ENCODE results near the gene ZNF575. TPM values are rescaled to one million over a fixed set of nuclear protein-coding genes. Genes with fewer than 3 reads are reported as not detected.

ZNF575 gene
- total and polyA plus RNA-seq, 2 donors from 2014 or later: 2.8 to 3.1 TPM

DNA sequence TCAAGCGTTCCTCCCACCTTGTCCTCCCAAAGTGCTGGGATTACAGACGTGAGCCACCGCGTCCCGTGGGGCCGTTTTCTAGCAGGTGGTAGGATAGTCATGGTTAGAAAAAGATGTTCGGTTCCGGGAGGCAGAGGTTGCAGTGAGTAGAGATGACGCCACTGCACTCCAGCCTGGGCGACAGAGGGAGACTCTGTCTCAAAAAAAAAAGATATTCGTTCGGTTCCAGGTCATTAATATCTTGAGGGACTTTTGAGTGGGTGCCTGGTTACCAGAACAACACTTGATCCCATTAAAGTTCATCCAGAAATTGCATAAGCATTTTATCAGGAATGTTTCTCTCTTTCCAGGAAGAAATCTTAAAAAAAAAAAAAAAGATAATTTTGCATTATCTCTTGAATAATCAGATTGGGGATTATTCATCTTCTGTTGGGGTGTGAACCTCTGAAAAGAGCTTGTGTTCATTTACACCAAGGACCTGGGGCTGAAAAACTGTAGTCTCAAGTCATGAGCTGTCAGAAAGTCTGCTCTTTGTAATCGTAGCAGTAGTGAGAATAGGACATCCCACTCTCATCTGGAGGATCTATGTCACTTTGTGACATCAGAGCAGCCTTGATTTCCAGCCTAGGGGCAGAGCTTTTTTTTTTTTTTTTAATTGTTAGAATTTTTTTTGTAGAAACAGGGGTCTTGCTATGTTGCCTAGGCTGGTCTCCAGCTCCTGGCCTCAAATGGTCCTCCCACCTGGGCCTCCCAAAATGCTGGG lies 4.9 kb upstream of the ZNF575 start:
- Histone ChIP-seq H3K4me3 (ENCODE audit: low read length in 3 of 3) (no peak overlapping the region), H3K27ac (ENCODE audit: low read depth in 2 of 2, low read length in 2 of 2) (peak overlapping the region in 1 of 2 donors; percentile 24), H3K9ac (ENCODE audit: low read length in 3 of 3) (no peak overlapping the region), H3K36me3 (ENCODE audit: control insufficient read depth in 2 of 3, insufficient read depth in 3 of 3, low read length in 3 of 3) (no peaks in the 10 kb centered on the region), H3K27me3 (ENCODE audit: control insufficient read depth, insufficient read depth, low read length) (no peaks in the 10 kb centered on the region), H3K4me1 (ENCODE audit: control insufficient read depth in 2 of 3, insufficient read depth in 2 of 3, low read depth in 1 of 3, low read length in 3 of 3) (peaks cover 0 to 19% (median 16%) of the 10 kb centered on the region in 3 donors), H3K9me3 (ENCODE audit: control insufficient read depth in 2 of 3, insufficient read depth in 1 of 3, low read length in 3 of 3) (no peaks in the 10 kb centered on the region)
- intact Hi-C loops (cut with DNase I): no loop called here
- TF ChIP-seq, protein P1, sequence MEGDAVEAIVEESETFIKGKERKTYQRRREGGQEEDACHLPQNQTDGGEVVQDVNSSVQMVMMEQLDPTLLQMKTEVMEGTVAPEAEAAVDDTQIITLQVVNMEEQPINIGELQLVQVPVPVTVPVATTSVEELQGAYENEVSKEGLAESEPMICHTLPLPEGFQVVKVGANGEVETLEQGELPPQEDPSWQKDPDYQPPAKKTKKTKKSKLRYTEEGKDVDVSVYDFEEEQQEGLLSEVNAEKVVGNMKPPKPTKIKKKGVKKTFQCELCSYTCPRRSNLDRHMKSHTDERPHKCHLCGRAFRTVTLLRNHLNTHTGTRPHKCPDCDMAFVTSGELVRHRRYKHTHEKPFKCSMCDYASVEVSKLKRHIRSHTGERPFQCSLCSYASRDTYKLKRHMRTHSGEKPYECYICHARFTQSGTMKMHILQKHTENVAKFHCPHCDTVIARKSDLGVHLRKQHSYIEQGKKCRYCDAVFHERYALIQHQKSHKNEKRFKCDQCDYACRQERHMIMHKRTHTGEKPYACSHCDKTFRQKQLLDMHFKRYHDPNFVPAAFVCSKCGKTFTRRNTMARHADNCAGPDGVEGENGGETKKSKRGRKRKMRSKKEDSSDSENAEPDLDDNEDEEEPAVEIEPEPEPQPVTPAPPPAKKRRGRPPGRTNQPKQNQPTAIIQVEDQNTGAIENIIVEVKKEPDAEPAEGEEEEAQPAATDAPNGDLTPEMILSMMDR (IDR thresholded peaks at IDR 0.05; ENCODE audit: borderline replicate concordance, extremely low read depth, insufficient read depth): no peak
- DNase-seq (peak; percentile 58 to 83 (median 79)), FAIRE-seq (no peak)

DNA sequence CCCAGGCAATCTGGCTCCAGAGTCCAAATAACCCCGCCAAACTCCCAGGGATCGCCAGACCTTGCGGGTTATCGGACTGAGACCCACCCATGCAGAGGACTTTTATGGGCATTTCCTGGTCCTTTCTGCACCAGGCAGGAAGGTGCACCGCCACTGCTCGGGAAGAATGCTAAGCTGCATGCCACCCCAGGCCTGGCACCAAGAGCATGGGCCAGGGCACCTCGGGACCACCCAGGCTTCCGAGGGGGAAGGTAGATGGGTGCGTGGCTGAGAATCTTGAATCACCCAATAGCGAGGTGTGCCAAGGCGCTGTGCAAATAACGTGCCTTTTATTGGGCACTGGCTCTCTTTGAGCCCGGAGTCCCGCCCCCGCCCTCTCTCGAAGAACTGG lies 422 bp upstream of the ZNF575 start:
- intact Hi-C loops (cut with DNase I): no loop called here
- DNase-seq (peak in 1 of 5 donors; percentile 86), FAIRE-seq (no peak)
- peak overlapping the region; percentile 61 to 90 (median 89) for H3K4me3 ChIP-seq (ENCODE audit: low read length in 3 of 3)
- no peaks in the 10 kb centered on the region for H3K36me3 ChIP-seq (ENCODE audit: control insufficient read depth in 2 of 3, insufficient read depth in 3 of 3, low read length in 3 of 3)
- no peaks in the 10 kb centered on the region for H3K9me3 ChIP-seq (ENCODE audit: control insufficient read depth in 2 of 3, insufficient read depth in 1 of 3, low read length in 3 of 3)
- TF ChIP-seq, protein P1 (IDR thresholded peaks at IDR 0.05; ENCODE audit: borderline replicate concordance, extremely low read depth, insufficient read depth): no peak
- peak overlapping the region in 2 of 3 donors; percentile 73 to 88 for H3K9ac ChIP-seq (ENCODE audit: low read length in 3 of 3)
- H3K27me3 ChIP-seq (ENCODE audit: control insufficient read depth, insufficient read depth, low read length): no peaks in the 10 kb centered on the region
- H3K27ac ChIP-seq (ENCODE audit: low read depth in 2 of 2, low read length in 2 of 2): peak overlapping the region; percentile 94 to 99
- peaks cover 0 to 17% (median 13%) of the 10 kb centered on the region in 3 donors for H3K4me1 ChIP-seq (ENCODE audit: control insufficient read depth in 2 of 3, insufficient read depth in 2 of 3, low read depth in 1 of 3, low read length in 3 of 3)

DNA sequence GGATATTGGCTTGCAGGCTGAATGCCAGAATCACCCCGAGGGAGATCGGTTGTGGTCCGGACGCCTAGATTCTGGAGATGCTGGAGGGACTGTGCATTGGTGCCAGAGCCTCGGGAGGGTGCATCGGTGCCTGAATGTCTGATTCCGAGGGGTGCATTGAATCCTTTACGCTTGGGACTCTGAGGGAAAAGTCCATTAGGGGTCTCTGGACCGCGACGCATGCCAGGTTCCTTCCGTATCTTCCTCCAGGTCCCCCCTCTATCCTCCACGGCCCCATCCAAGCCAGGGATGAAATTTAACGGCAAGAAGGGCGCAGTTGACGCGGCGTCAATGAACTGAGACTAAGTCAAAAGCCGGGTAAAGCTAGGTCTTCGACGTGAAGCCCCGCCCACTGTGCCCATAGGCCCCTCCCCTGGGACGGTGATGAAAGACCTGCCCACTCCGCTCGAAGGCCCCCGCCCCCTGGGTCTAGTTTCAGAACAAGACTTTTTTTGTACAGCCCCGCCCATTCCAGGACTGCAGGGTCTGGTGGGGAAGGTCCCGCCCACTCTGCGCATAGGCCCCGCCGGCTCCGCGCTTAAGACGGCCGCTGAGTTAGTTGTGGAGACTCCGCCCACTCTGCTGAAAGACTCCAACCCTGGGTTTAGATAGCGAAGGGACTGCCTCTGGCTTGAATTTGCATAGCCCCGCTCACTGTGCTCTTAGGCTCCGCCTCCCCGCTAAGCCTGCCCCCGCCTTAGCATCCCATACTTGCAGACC lies 737 bp downstream of the ZNF575 start:
- Histone ChIP-seq H3K36me3 (ENCODE audit: control insufficient read depth in 2 of 3, insufficient read depth in 3 of 3, low read length in 3 of 3) (peaks cover 0 to under 1% (median 0%) of the 10 kb centered on the region in 3 donors), H3K27ac (ENCODE audit: low read depth in 2 of 2, low read length in 2 of 2) (peak overlapping the region; percentile 94 to 99), H3K27me3 (ENCODE audit: control insufficient read depth, insufficient read depth, low read length) (no peaks in the 10 kb centered on the region), H3K9ac (ENCODE audit: low read length in 3 of 3) (peak overlapping the region; percentile 69 to 88 (median 70)), H3K9me3 (ENCODE audit: control insufficient read depth in 2 of 3, insufficient read depth in 1 of 3, low read length in 3 of 3) (no peaks in the 10 kb centered on the region), H3K4me3 (ENCODE audit: low read length in 3 of 3) (peak overlapping the region; percentile 76 to 90 (median 89)), H3K4me1 (ENCODE audit: control insufficient read depth in 2 of 3, insufficient read depth in 2 of 3, low read depth in 1 of 3, low read length in 3 of 3) (peaks cover 0 to 17% (median 13%) of the 10 kb centered on the region in 3 donors)
- peak; percentile 100 for DNase-seq
- FAIRE-seq: peak; percentile 97
- TF ChIP-seq, protein P1 (IDR thresholded peaks at IDR 0.05; ENCODE audit: borderline replicate concordance, extremely low read depth, insufficient read depth): no peak
- intact Hi-C loops (cut with DNase I): no loop called here
